HS-5 (cell line): Measurements from ENCODE around the gene TNFRSF9.
"Not testable (repeated sequence)": the region's sequence is repeated elsewhere in the genome, so short reads cannot be mapped to it uniquely, and the experiment has no call there.

Source experiments
- DNase-seq: peaks from one replicate; pipeline ENCODE4 v3.0.0-alpha.2; 2012; ENCODE audit warnings: low read depth

The TNFRSF9 gene

DNA sequence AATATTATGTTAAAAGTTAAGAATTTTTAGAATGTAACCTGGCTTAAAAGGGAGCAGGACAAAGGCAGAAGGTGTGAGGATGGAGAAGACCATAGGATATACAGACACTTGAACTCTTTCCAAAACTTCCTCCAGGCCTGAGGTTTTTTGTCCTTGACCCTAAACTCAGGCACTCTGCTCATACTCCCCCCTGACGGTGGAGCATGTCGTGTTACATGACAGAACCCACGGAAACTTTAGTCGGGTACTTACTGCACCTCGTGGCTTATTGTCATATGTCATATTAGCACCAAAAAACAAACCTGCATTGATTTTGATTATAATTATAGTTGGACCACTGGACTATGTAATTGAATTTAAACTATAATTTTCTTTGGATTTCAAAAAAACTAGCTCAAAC is 20.8 kb downstream of the TNFRSF9 start:
- DNase-seq = no peak

DNA sequence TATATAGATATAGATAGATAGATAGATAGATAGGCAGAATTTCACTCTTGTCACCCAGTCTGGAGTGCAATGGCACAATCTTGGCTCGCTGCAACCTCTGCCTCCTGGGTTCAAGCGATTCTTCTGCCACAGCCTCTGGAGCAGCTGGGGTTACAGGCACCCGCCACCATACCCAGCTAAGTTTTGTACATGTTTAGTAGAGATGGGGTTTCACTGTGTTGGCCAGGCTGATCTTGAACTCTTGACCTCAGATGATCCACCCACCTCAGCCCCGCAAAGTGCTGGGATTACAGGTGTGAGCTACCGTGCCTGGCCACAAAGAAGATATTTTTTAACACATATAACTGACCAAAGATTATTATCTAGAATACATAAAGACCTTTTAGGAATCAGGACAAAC is 22.7 kb downstream of the TNFRSF9 start:
- DNase-seq = not testable (repeated sequence)

GRCh38 chr1:7916501-7916830 is 24.2 kb downstream of the TNFRSF9 start:
- DNase-seq = no peak

DNA sequence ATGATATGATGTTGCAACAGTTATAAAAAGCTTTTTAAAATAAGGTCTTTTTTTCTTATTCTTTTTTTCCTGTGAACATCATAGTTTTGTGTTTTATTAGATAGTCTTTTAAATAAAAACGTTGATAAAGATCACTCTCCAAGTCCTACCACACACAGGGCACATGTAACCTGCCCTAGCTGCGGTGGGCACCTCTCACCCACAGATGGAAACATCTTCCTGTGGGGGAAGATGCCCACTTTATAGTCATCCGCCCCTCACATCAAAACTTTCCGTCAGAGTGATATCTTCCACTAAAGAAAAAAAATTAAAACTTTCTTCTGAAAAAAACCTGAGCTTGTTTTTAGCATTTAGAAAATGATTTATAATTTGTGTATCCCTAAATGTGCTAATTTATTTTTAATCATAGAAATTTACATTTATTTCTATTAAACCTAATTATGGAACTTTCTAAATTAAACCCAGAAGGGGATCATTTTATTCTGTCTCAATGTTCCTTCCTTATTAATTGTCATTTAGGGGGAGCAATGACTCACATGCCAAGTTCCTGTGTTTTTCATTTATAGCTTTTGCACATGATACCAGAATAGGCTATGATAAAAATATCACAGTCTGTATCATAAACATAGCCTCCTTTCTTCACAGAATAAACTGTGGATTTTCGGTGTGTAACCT is 24.7 kb downstream of the TNFRSF9 start:
- DNase-seq = no peak

- DNase-seq = no peak
Observed at GRCh38 chr1:7912743-7913557, 27.7 kb downstream of the TNFRSF9 start.

GRCh38 chr1:7912145-7912544 is 28.5 kb downstream of the TNFRSF9 start:
- no peak for DNase-seq

- DNase-seq = no peak
Observed at GRCh38 chr1:7905262-7905661, 35.4 kb downstream of the TNFRSF9 start.

GRCh38 chr1:7902478-7903085 is 38.1 kb downstream of the TNFRSF9 start:
- DNase-seq = peak; percentile 34

DNA sequence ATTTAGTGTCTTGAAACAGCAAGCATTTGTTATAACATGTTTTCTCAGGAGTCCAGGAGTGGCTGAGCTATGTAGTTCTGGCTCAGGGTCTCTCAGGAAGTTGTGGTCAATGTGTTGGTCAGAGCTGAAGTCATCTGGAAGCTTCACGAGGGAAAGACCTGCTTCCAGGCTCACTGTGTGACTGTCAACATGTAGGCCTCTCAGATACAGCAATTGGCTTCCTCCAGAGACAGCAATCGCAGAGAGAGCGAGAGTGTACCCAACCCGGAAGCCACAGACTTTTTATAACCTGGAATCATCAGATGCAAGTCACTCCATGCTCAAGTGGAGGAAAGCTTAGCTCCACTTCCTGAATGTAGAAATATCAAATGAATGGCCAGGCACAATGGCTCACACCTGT is 40.9 kb downstream of the TNFRSF9 start:
- DNase-seq = no peak

DNA sequence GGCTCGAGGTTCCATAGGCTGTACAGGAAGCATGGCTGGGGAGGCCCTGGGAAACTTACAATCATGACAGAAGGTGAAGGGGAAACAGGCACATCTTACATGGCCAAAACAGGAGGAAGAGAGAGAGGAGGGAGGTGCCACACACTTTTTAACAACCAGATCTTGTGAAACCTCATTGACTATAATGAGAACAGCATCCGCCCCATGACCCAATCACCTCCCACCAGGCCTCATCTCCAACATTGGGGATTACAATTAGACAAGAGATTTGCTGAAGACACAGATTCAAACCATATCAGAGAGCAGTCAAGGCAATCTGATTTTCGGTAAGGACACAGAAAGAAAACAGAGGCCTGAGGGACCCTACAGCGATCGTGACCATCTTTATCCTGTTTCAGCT is 41.7 kb downstream of the TNFRSF9 start:
- DNase-seq = no peak

- no peak for DNase-seq
Observed at GRCh38 chr1:7896994-7897393, 43.6 kb downstream of the TNFRSF9 start.

GRCh38 chr1:7893529-7894180 is 47.0 kb downstream of the TNFRSF9 start:
- DNase-seq = peak; percentile 60

DNA sequence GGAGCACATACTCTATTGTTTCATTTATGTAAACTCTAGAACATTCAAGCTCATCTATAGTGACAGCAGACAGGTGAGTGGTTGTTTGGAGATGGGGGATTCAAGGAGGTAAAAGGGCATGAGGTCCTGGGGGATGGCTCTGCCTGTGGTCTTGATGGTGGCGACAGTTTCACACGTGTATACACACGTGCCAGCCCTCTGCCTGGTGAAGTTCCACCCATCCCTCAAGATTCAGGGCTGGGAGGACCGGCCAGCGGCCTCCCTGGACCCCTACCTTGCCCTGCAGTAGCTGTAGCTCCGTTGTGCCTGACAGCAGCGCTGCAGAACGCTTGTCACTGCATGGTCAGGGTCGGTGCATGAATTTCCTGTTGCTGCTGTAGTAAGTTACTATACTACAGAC is 48.8 kb downstream of the TNFRSF9 start:
- no peak for DNase-seq

DNA sequence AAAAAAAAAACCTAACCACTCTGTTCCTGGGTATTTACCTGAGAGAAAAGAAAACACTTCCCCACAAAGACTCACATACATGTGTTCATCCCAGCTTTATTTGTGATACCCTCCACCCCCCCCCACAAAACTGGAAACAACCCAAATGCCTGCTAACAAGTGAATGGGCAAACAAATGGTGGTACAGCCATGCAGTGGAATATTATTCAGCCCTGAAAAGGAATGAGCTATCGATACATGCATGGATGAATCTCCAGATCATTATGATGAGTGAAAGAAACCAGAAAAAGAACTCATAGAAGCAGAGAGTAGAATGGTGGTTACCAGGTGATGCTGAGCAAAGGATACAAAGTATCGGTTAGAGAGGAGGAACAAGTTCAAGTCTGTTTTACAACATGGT is 49.8 kb downstream of the TNFRSF9 start:
- DNase-seq = no peak

GRCh38 chr1:7888248-7889081 is 52.2 kb downstream of the TNFRSF9 start:
- no peak for DNase-seq

GRCh38 chr1:7886405-7886745 is 54.3 kb downstream of the TNFRSF9 start:
- DNase-seq = no peak

DNA sequence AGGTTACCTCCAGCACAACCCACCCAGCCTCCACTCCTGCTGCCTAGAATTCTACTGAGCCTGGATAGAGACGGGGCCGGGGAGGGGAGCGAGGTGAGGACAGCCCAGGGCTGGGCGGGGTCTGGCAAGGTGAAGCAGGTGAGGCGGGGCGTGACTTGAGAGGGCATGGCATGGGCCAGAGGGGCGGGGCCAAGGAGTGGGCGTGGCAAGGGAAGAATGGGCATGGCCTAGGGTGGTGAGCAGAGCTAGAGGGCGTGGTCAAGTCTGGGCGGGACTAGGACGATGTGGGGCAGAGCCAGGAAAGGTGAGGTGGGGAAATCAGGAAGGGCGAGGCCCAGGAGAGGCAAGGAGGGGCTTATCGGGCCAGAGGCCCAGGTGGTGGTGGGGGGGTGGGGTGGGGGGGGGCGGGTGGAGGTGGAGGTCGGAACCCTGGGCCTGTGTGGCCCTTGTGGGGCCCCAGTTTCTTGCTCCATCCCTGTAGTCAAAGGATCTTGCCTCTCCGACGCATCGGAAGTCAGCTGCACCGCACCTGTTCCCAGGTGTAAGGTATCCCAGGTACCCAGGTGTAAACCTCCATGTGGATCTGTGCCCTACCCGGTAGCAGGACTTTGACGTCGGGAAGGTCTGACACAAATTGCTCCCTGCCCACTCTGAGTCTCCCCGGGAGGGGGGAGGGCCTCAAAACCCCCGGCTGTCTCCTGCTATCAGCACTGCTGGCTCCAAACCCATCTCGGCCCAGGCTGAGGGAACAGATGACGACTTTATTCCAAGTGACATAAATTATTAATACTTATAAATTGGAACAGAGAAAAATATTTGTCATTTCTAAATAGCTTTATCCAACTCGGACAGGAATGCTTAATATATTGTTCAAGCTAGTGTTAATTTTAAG is 54.9 kb downstream of the TNFRSF9 start:
- no peak for DNase-seq

DNA sequence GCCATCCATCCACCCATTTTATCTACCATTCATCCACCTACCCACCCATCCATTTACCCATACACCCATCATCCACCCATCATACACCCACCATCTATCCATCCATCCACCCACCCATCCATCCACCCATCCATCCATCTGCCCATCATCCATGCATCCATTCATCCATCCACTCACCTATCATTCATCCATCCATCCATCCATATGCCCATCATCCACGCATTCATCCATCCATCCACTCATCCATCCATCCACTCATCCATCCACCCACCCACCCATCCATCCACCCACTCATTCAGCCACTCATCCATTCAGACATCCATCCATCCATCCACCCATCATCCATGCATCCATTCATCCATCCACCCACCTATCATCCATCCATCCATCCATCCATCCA is 55.9 kb downstream of the TNFRSF9 start:
- DNase-seq = no peak

DNA sequence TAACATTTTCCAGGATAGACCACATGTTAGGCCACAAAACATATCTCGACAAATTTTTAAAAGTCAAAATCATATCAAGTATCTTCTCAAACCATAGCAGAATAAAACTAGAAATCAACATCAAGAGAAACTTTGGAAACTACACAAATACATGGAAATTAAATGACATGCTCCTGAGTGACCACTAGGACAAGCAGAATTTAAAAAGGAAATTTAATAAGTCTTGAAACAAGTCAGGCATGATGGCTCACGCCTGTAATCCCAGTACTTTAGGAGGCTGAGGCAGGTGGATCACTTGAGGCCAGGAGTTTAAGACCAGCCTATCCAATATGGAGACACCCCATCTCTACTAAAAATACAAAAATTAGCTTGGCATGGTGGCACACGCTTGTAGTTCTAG is 61.4 kb downstream of the TNFRSF9 start:
- DNase-seq = no peak

GRCh38 chr1:7878027-7878426 is 62.6 kb downstream of the TNFRSF9 start:
- DNase-seq = no peak
